Activated CD4-positive, CD25-positive, alpha-beta regulatory T cell treated with anti-CD3 and anti-CD28 coated beads, Interleukin-2, amount 50 U/mL, for 72 hours (primary cell): ENCODE measurements around the gene VEGFD.
A peak's percentile ranks its signal among the peaks of the same experiment; 100 is the strongest.
"Not testable (repeated sequence)": the region's sequence is repeated elsewhere in the genome, so short reads cannot be mapped to it uniquely, and the experiment has no call there.

Experiments used
- DNase-seq: peaks from one replicate; pipeline ENCODE4 v3.0.0; 2021

Gene VEGFD

GRCh38 chrX:15358533-15358932 lies 25.7 kb downstream of the VEGFD start:
- no peak for DNase-seq

GRCh38 chrX:15356444-15356843 lies 27.8 kb downstream of the VEGFD start:
- no peak for DNase-seq

- DNase-seq, result no peak
Observed at GRCh38 chrX:15350329-15350996, 33.8 kb downstream of the VEGFD start.

GRCh38 chrX:15349046-15349445 lies 35.2 kb downstream of the VEGFD start:
- DNase-seq, result no peak

GRCh38 chrX:15345976-15346375 lies 38.2 kb downstream of the VEGFD start:
- DNase-seq, result no peak

GRCh38 chrX:15344106-15344505 lies 40.1 kb downstream of the VEGFD start:
- no peak for DNase-seq

- DNase-seq, result no peak
Observed at GRCh38 chrX:15343075-15343476, 41.1 kb downstream of the VEGFD start.

- DNase-seq, result no peak
Observed at GRCh38 chrX:15340867-15341266, 43.3 kb downstream of the VEGFD start.

- DNase-seq, result no peak
Observed at GRCh38 chrX:15336023-15336413, 48.2 kb downstream of the VEGFD start.

- DNase-seq, result peak; percentile 85
Observed at GRCh38 chrX:15335135-15336022, 48.8 kb downstream of the VEGFD start, which contains the start of gene PIGA. Gene PIGA (minus strand): TSS chrX:15335523. CDS start chrX:15331930, 3,593 bp downstream.

- no peak for DNase-seq
Observed at GRCh38 chrX:15334561-15334960, 49.7 kb downstream of the VEGFD start.

- no peak for DNase-seq
Observed at GRCh38 chrX:15328821-15329220, 55.4 kb downstream of the VEGFD start.

- no peak for DNase-seq
Observed at GRCh38 chrX:15328131-15328530, 56.1 kb downstream of the VEGFD start.

GRCh38 chrX:15322472-15322871 lies 61.7 kb downstream of the VEGFD start:
- DNase-seq, result no peak

- no peak for DNase-seq
Observed at GRCh38 chrX:15322072-15322471, 62.1 kb downstream of the VEGFD start.

- DNase-seq, result no peak
Observed at GRCh38 chrX:15321447-15321846, 62.8 kb downstream of the VEGFD start.

- no peak for DNase-seq
Observed at GRCh38 chrX:15320297-15320696, 63.9 kb downstream of the VEGFD start.

- DNase-seq, result no peak
Observed at GRCh38 chrX:15319075-15319474, 65.1 kb downstream of the VEGFD start.

- DNase-seq, result no peak
Observed at GRCh38 chrX:15315509-15315908, 68.7 kb downstream of the VEGFD start, which contains the start of gene ASB11. Gene ASB11 (minus strand): TSS chrX:15315640. CDS start chrX:15315605, 35 bp downstream.

- no peak for DNase-seq
Observed at GRCh38 chrX:15314472-15314871, 69.7 kb downstream of the VEGFD start.

- DNase-seq, result no peak
Observed at GRCh38 chrX:15311119-15311518, 73.1 kb downstream of the VEGFD start.

- no peak for DNase-seq
Observed at GRCh38 chrX:15310117-15310516, 74.1 kb downstream of the VEGFD start.

GRCh38 chrX:15305899-15306298 lies 78.3 kb downstream of the VEGFD start:
- DNase-seq, result not testable (repeated sequence)

- no peak for DNase-seq
Observed at GRCh38 chrX:15301924-15302323, 82.3 kb downstream of the VEGFD start.
